Activated CD8-positive, alpha-beta memory T cell treated with anti-CD3 and anti-CD28 coated beads, Interleukin-2, amount 50 U/mL, for 4 hours (primary cell): ENCODE data around the gene TGFBR3.
"Not testable (repeated sequence)": the region's sequence is repeated elsewhere in the genome, so short reads cannot be mapped to it uniquely, and the experiment has no call there.

Experiments
- DNase-seq: peaks from one replicate; pipeline ENCODE4 v3.0.0-alpha.2; 2020

The TGFBR3 gene

DNA sequence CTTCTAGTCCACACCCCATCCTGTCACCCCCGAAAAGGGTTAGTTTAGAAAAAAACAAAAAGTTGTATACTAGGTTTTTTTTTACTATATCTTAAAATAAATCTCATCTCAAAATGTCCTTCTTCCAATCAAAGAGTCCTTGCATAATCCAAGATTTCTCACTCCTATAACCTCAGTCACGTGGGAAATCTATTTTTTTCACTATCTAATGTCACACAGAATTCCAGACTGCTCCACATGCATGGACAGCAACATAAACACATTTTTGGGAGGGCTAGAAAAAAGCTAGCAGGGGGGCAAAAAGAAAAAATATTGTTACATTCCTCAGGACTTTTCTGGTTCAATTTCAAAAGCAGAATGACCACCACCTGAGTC lies 39.3 kb downstream of the TGFBR3 start:
- no peak for DNase-seq

DNA sequence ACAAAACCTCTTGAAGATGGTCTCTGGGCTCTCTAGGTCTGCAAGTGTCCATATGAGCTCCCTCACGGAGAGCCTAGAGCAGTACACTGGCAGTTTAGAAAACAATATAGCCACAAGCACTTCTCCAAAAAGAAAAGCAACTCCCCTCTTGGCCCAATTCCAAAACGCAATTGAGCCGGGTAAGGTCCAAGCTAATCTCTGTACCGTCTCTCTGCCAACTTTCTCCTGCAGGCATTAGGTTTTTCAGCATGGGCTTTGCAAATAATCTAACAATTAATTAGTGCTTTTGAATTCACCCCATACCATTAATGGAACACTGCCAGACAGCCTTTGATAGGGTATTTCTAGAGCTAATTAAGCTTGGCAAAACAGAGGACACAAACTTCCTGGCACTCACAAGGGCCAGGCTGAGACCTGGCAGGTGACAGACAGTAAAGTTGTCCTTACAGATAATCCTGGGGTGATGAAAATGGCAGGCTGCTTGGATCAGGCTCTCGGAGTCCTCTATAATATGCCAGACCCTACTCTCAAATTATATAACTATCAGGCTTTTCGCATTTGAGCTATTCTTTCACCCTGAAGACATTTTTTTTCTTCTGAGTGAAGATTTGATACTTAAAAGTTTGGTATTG lies 39.8 kb downstream of the TGFBR3 start:
- no peak for DNase-seq

DNA sequence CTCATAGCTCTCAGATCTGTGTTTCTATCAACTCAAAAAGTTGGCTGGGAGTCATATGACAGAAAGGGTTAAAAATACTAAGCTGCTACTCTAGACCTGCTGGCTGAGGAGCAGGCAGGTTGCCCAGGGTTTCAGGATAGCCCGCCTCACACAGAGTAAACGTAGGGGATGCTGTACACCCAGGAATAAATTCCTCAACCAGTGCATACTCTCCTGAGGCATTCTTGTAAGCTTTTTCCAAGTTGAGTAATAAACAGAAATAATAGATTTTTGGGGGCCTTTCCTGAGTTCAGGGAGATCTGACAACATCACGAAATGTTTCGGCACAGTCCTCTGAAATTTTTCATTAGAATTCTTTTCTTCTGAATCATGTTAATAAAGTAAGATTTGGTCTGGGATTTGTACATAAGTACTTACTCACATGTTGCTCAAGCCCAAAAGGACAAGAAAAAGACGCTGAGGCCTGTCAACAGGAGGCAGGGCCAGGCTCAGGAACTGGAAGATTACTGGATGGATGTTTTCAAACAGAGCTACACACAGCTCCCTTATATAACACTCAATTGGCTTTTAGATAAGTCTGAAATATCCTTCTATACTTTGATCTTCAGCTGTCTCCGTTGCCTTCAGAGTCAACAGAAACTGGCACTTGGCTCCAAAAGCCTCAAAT lies 41.0 kb downstream of the TGFBR3 start:
- no peak for DNase-seq

DNA sequence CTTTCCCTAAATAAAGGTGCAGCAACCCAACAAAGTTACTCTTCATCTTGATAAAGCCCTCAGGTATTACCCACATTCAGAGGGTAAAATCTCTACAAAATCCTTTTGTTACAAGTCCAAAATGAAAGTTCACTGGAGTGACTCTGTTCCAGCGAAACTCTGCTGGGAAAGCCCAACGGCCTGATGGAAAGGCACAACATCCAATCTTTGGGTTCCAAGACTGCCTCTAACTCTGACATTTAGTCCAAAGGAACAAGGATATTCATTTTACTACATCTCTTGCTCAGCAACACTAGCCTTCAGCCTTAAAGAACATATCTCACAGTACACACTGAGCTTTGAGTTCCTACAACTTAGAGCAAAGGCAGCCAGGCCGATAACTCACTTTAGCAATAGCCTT lies 42.1 kb downstream of the TGFBR3 start:
- no peak for DNase-seq

GRCh38 chr1:91842563-91842962 lies 43.4 kb downstream of the TGFBR3 start:
- DNase-seq: no peak

GRCh38 chr1:91842056-91842455 lies 43.9 kb downstream of the TGFBR3 start:
- no peak for DNase-seq

DNA sequence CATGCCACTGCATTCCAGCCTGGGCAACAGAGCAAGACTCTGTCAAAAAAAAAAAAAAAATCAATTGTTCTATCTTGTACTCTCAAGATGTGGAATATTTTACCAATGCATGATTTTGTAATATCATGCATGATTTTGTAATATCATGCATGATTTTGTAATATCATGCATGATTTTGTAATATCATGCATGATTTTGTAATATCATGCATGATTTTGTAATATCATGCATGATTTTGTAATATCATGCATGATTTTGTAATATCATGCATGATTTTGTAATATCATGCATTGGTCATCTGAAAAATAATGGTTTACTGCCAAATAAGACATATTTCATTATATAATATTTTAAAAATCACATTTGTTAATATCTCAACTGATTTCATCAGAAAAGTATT lies 45.7 kb downstream of the TGFBR3 start:
- DNase-seq: not testable (repeated sequence)

DNA sequence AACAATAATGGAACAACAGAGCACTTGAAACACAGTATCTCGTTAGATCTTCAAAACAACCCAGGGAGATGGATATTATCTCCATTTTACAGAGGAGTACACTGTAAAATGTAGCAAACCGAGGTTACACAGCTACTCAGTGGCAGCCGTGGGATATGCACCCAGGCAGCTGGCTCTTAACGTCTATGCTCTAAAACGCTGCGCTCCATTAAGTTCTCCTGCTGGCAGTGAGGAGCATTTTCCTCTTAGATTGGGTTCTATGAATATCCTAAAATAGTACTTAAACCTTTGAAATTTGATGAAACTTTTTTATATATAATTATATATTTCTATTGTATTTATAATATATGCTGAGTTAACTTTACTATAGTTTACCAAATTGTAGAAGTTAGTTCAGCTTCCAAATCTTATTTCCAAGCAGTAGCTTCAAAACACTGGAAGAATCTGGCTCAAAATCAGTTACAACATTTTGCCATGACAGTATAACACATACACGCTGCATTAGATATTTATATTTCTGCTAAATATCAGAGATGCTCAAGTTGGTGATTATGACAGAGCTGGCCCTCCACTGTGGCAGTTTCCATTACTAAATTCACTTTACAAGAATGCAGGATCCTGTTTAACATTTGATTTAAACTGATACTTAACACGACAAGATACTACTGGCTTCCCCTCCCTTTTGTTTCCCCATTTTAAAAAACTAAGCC lies 49.5 kb downstream of the TGFBR3 start:
- DNase-seq: no peak

- no peak for DNase-seq
Observed at GRCh38 chr1:91835087-91835521, 50.8 kb downstream of the TGFBR3 start.

DNA sequence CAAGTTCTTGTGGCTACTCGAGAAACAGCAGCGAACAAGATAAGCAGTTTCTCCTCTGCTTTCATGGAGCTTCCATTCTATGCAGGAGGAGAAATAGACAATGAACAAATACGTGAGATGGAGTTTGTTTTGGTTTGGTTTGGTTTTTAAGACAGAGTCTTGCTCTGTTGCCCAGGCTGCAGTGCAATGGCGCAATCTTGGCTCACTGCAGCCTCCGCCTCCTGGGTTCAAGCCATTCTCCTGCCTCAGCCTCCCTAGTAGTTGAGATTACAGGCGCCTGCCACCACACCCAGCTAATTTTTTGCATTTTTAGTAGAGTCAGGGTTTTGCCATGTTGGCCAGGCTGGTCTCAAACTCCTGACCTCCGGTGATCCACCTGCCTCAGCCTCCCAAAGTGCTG lies 51.4 kb downstream of the TGFBR3 start:
- not testable (repeated sequence) for DNase-seq

- DNase-seq: no peak
Observed at GRCh38 chr1:91833946-91834345, 52.0 kb downstream of the TGFBR3 start.

DNA sequence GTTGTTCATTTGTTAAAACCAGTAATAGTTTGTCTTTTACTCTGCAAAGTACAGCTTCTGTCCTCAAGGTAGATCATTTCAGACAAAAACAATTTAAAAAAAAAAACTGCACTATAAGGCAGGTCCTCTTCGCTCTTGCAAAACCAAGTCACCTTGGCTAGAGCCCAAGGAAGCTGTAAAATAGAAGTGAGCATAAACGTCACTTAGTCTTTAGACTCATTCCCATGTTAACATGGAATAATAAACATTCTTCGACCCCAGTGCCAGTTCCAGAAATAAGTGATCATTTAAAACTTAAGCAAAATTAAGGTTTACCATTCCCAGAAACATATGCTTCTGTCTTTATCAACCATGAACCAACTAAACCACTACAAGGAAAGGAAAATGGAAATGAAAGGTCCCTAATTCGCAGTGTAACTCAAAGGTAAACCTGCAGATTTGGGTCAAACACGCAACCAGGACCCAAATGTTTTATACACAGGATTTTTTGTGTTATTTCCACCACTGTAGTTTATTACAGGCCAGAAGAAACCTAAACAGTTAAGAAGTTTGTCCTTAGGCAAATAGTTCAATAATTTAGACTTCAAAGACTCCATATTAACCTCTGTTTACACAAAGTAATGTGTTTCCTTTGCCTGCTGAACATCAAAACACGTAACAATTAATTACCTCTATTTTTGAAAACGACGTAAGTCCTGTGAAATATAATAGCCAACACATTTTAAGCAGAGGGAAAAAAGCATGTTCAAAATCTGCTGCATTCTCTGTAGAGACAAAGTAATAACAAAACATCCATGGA lies 54.6 kb downstream of the TGFBR3 start:
- DNase-seq: no peak

GRCh38 chr1:91830242-91831131 lies 55.5 kb downstream of the TGFBR3 start:
- no peak for DNase-seq

- no peak for DNase-seq
Observed at GRCh38 chr1:91829293-91830153, 56.4 kb downstream of the TGFBR3 start.

GRCh38 chr1:91828583-91829281 lies 57.2 kb downstream of the TGFBR3 start:
- DNase-seq: no peak

- DNase-seq: no peak
Observed at GRCh38 chr1:91827459-91828321, 58.3 kb downstream of the TGFBR3 start.

DNA sequence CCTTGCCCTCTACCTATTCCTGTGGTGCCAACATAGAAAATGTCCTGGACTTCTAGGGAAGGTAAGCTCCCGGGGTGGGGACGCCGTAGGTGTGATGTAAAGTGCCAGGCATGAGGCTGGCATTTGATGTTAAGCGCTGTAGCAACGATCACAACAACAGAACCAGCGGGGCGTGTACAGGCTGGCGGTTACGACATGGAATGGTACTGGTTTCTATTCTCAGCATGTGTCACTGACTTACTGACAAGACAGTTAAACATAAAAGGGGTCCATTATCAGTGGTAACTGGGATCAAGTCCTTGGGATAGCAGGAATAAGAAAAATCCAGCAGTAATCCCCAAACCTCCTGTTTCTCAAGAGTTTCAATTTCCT lies 58.9 kb downstream of the TGFBR3 start:
- DNase-seq: no peak

GRCh38 chr1:91826649-91827048 lies 59.3 kb downstream of the TGFBR3 start:
- no peak for DNase-seq

- no peak for DNase-seq
Observed at GRCh38 chr1:91826248-91826647, 59.7 kb downstream of the TGFBR3 start.
